Forelimb muscle (tissue), 1 donor: ENCODE results near the gene OR51V1. TPM values are rescaled to one million over a fixed set of nuclear protein-coding genes. Genes with fewer than 3 reads are reported as not detected.
"Not testable (repeated sequence)": the region's sequence is repeated elsewhere in the genome, so short reads cannot be mapped to it uniquely, and the experiment has no call there.

ENCODE experiments used
- DNase-seq: peaks from one replicate; pipeline ENCODE4 v3.0.0-alpha.2; 2013; ENCODE audit warnings: low read depth
- polyA plus RNA-seq: library from polyadenylated mRNA; unstranded; fragments of 120-200 nt; gene quantifications from one replicate; pipeline ENCODE4 v1.2.1, GENCODE V29; 2013; ENCODE audit not compliant: insufficient read length

Gene OR51V1, protein sequence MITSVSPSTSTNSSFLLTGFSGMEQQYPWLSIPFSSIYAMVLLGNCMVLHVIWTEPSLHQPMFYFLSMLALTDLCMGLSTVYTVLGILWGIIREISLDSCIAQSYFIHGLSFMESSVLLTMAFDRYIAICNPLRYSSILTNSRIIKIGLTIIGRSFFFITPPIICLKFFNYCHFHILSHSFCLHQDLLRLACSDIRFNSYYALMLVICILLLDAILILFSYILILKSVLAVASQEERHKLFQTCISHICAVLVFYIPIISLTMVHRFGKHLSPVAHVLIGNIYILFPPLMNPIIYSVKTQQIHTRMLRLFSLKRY
- polyA plus RNA-seq = not detected

DNA sequence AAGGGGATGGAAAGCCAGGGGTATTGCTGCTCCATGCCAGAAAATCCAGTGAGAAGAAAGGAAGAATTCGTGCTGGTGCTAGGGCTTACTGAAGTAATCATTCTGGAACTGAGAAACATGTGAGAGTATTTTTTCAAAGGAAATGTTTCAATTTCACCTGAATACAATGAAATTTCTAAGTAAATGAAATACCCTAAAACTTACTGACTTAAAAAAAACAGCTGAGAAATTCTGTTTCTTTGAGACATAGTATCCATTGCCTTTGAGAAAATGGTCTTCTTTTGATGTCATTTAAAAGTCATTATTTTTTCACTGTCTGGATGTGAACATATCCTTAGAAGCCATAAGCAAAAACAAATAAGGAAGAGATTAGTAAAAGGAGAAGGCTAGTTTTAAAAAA, at the start of gene OR51V1:
Gene OR51V1 (minus strand): TSS at position 101 of the 400 bp plus-strand sequence. CDS start 0 bp downstream, at position 101.
- no peak for DNase-seq

DNA sequence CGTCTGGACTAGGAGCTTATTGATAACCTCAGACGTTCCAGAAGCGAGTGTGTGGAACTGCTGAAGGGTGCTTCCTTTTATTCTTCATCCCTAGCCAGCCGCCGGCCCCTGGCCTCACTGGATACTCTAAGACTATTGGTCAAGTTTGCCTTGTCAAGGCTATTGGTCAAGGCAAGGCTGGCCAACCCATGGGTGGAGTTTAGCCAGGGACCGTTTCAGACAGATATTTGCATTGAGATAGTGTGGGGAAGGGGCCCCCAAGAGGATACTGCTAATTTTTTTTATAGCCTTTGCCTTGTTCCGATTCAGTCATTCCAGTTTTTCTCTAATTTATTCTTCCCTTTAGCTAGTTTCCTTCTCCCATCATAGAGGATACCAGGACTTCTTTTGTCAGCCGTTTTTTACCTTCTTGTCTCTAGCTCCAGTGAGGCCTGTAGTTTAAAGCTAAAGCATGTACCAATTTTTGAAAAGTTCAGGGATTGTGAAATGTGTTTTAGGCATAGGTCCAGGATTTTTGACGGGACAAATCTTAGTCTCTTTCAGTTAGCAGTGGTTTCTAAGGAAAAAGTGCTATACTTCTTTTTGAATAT, 49.4 kb upstream of the OR51V1 start, which contains the start of gene HBG1:
Gene HBG1 (minus strand): TSS at position 51 of the 590 bp plus-strand sequence. CDS start 53 bp downstream, outside the sequence.
- DNase-seq = not testable (repeated sequence)

- not testable (repeated sequence) for DNase-seq
These were observed 48.0 kb upstream of the OR51V1 start for GRCh38 chr11:5248498-5248897.

GRCh38 chr11:5247472-5248192, 47.1 kb upstream of the OR51V1 start:
- DNase-seq = no peak

- DNase-seq = no peak
These were observed 46.4 kb upstream of the OR51V1 start for GRCh38 chr11:5246772-5247471.

DNA sequence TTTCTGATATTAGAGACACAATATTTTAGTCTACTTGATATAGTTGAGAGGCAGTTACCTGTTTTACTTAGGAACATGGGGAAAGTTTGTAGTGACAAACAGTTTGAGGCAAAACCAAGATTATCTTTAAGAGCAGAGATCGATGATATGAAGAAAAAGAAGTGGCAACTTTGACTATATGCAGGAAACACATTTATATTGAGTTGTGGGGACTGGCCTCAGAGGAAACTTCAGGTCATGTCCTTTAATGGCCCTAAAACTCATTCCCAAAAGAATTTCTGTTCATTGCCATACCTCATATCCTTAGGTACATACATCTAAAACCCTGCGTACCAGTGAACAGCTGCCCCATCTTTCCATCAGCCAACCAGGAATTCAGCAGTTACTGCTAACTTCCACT, 44.7 kb upstream of the OR51V1 start:
- DNase-seq = no peak

- DNase-seq = no peak
These were observed 43.3 kb upstream of the OR51V1 start for GRCh38 chr11:5243816-5244180.

- no peak for DNase-seq
These were observed 42.7 kb upstream of the OR51V1 start for GRCh38 chr11:5242933-5243815.

GRCh38 chr11:5242208-5242607, 41.7 kb upstream of the OR51V1 start:
- DNase-seq = no peak

GRCh38 chr11:5241458-5241857, 41.0 kb upstream of the OR51V1 start:
- DNase-seq = no peak

DNA sequence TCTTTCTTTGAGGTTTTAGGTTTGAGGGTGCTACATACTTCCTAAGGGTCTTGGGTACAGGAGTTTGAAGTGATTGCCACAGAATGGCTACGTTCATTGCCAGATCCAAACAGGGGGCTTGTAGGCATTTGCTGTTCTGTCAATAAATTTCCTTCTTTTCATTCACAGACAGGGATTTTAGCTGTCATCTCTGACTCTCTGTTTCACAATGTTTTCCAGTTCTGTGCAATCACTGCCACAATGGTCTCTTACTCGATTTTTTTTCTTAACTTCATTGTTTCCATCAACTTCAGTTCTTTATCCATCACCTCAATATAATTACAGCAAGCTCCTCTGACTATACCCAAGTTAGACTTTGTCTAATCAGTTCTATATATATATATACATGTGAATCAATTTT, 40.0 kb upstream of the OR51V1 start:
- DNase-seq = no peak

DNA sequence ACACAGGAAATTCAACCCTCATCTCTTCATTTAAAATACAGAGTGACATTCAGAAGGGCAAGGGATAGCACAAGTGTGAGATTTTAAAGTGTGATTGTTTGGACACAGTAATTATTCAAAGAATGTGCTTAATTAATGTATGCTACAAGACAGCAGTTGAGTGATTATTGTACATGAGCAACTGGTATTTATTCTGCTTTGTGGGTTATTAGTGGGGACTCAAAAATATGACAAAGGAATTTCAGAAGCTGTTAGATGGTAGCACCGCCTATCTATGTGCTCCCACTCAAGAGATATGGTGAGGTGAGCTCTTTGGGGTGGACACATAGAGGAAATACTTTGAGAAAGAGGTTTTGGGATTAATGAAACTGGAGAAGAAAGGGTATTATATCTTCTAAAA, 39.6 kb upstream of the OR51V1 start:
- no peak for DNase-seq

- DNase-seq = no peak
These were observed 38.6 kb upstream of the OR51V1 start for GRCh38 chr11:5239046-5239445.

- DNase-seq = no peak
These were observed 38.0 kb upstream of the OR51V1 start for GRCh38 chr11:5238486-5238885.

GRCh38 chr11:5237420-5237819, 36.9 kb upstream of the OR51V1 start:
- DNase-seq = no peak

- no peak for DNase-seq
These were observed 35.0 kb upstream of the OR51V1 start for GRCh38 chr11:5235364-5236095.

DNA sequence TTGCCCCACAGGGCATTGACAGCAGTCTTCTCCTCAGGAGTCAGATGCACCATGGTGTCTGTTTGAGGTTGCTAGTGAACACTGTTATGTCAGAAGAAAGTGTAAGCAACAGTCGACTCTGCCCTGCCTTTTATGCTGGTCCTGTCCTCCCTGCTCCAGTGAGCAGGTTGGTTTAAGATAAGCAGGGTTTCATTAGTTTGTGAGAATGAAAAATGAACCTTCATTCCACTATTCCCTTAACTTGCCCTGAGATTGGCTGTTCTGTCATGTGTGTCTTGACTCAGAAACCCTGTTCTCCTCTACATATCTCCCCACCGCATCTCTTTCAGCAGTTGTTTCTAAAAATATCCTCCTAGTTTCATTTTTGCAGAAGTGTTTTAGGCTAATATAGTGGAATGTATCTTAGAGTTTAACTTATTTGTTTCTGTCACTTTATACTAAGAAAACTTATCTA, 33.9 kb upstream of the OR51V1 start, which contains the start of gene HBD:
Gene HBD (minus strand): TSS at position 103 of the 454 bp plus-strand sequence. CDS start 50 bp downstream, at position 53.
- no peak for DNase-seq

GRCh38 chr11:5233307-5233706, 32.8 kb upstream of the OR51V1 start:
- no peak for DNase-seq

- no peak for DNase-seq
These were observed 32.3 kb upstream of the OR51V1 start for GRCh38 chr11:5232821-5233220.

DNA sequence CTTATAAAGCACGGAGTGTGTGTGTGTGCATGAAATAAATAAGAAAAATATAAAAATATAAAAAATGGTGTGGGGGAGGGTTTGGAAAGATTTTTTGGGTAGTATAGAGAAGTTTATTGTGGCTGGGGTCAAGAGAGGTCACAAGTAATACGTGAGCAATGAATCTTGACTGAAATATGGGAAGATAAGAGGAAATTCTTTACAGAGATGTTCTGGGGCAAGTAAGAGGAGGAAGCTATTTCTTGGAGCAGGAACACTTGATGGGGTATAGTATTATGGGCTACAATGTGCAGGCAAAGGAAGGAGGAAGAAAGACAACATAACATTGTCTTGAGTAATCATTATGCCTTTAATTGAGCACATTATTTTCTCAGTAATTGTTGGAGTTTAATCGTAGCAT, 31.7 kb upstream of the OR51V1 start:
- no peak for DNase-seq
